SK-N-SH treated with all-trans-retinoic acid at 6 μM for 48 hours (cell line): ENCODE results near the gene GIPC3.
A peak's percentile ranks its signal among the peaks of the same experiment; 100 is the strongest.

ENCODE experiments used
- ATAC-seq: fragments of 200-7000 bp; cut with Tn5 transposase; 3 replicates; pipeline ENCODE4 v1.9.1; 2020; ENCODE audit warnings: mild to moderate bottlenecking, moderate library complexity
- ARNTL ChIP-seq: fragments of 450-650 bp; formaldehyde crosslinking; IDR thresholded peaks from 2 replicates; pipeline ENCODE4 v1.5.0; 2020; ENCODE audit warnings: low read depth, mild to moderate bottlenecking, moderate library complexity, borderline replicate concordance
- BACH2 ChIP-seq: fragments of 250-450 bp; sonication (Bioruptor Pico); IDR thresholded peaks from 2 replicates; pipeline ENCODE4 v1.9.0; 2021; ENCODE audit warnings: mild to moderate bottlenecking, borderline replicate concordance
- ESRRG ChIP-seq: fragments of 250-450 bp; sonication (Bioruptor Pico); IDR thresholded peaks from 2 replicates; pipeline ENCODE4 v1.6.1; 2021; ENCODE audit warnings: mild to moderate bottlenecking
- OSR1 ChIP-seq: fragments of 250-450 bp; sonication (Bioruptor Pico); IDR thresholded peaks from 2 replicates; pipeline ENCODE4 v1.8.0; 2022; ENCODE audit warnings: moderate library complexity, mild to moderate bottlenecking, inconsistent platforms
- PATZ1 ChIP-seq: fragments of 250-450 bp; sonication (Bioruptor Pico); IDR thresholded peaks from 2 replicates; pipeline ENCODE4 v1.8.0; 2020; ENCODE audit warnings: mild to moderate bottlenecking, moderate library complexity, borderline replicate concordance
- SNAI2 ChIP-seq: fragments of 250-450 bp; sonication (Bioruptor Pico); IDR thresholded peaks from 2 replicates; pipeline ENCODE4 v1.5.0; 2020; ENCODE audit warnings: mild to moderate bottlenecking, moderate library complexity
- TOX ChIP-seq: fragments of 250-450 bp; sonication (Bioruptor Pico); IDR thresholded peaks from 2 replicates; pipeline ENCODE4 v1.8.0; 2021; ENCODE audit warnings: mild to moderate bottlenecking, moderate library complexity, borderline replicate concordance
- ZC3H10 ChIP-seq: fragments of 250-450 bp; sonication (Bioruptor Pico); IDR thresholded peaks from 2 replicates; pipeline ENCODE4 v1.5.1; 2021; ENCODE audit warnings: mild to moderate bottlenecking, moderate library complexity
- ZFP3 ChIP-seq: fragments of 250-450 bp; sonication (Bioruptor Pico); IDR thresholded peaks from 2 replicates; pipeline ENCODE4 v1.5.0; 2020; ENCODE audit warnings: mild to moderate bottlenecking, moderate library complexity
- ZFP30 ChIP-seq: fragments of 450-650 bp; formaldehyde crosslinking; IDR thresholded peaks from 2 replicates; pipeline ENCODE4 v1.5.0; 2022; ENCODE audit warnings: mild to moderate bottlenecking, moderate library complexity
- ZNF70 ChIP-seq: fragments of 450-650 bp; formaldehyde crosslinking; IDR thresholded peaks from 2 replicates; pipeline ENCODE4 v1.5.0; 2020; ENCODE audit warnings: mild to moderate bottlenecking, moderate library complexity
- TF ChIP-seq, protein P1 (sequence below): fragments of 250-450 bp; sonication (Bioruptor Pico); IDR thresholded peaks from 2 replicates; pipeline ENCODE4 v1.8.0; 2021; ENCODE audit warnings: low read depth, mild to moderate bottlenecking, moderate library complexity, borderline replicate concordance
- TF ChIP-seq, protein P2 (sequence below): fragments of 250-450 bp; sonication (Bioruptor Pico); IDR thresholded peaks from 2 replicates; pipeline ENCODE4 v1.5.0; 2020; ENCODE audit warnings: mild to moderate bottlenecking, moderate library complexity
- TF ChIP-seq, protein P3 (sequence below): fragments of 250-450 bp; sonication (Bioruptor Pico); IDR thresholded peaks from 2 replicates; pipeline ENCODE4 v1.5.1; 2020; ENCODE audit warnings: low read depth, mild to moderate bottlenecking, moderate library complexity

The GIPC3 gene

GRCh38 chr19:3608079-3608641 is 22.9 kb downstream of the GIPC3 start:
- ATAC-seq, result no peak
- TF ChIP-seq OSR1 (no peak), PATZ1 (CRISPR knock-in tag) (no peak), ZFP3 (CRISPR knock-in tag) (peak; percentile 100), BACH2 (CRISPR knock-in tag) (no peak)

DNA sequence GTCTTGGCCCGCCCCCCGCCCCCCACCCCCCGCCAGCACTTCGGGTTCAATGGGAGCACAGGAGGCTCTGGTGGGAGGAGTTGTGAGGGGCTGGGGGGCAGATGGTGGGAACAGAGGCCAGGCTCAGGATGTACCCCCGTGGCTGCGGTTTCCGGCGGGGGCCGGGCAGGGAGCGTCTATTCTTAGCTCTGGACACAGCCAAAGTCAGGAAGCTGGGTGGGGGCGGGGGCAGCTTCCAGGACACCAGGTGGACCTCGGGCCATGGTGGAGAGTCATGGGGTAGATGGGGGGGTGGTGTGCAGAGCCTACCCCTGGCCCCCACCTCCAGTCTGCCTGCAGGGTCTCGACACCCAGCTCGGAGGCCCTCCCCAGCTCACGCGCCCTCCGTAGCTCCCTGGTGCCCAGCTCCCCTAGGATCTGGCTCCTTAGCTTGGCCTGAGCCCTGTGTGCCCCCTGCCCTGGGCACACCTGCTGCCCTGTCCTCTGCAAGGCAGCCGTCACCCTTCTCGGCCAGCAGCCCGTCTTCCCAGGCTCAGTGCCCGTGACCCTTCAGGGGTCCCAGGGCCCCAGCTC is 23.6 kb downstream of the GIPC3 start:
- TF ChIP-seq ESRRG (CRISPR knock-in tag) (no peak), PATZ1 (CRISPR knock-in tag) (no peak), OSR1 (no peak)
- TF ChIP-seq, protein P1, sequence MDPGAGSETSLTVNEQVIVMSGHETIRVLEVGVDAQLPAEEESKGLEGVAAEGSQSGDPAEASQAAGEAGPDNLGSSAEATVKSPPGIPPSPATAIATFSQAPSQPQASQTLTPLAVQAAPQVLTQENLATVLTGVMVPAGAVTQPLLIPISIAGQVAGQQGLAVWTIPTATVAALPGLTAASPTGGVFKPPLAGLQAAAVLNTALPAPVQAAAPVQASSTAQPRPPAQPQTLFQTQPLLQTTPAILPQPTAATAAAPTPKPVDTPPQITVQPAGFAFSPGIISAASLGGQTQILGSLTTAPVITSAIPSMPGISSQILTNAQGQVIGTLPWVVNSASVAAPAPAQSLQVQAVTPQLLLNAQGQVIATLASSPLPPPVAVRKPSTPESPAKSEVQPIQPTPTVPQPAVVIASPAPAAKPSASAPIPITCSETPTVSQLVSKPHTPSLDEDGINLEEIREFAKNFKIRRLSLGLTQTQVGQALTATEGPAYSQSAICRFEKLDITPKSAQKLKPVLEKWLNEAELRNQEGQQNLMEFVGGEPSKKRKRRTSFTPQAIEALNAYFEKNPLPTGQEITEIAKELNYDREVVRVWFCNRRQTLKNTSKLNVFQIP (CRISPR knock-in tag), result no peak
- TF ChIP-seq, all 23 proteins: peak for 0
- no peak for ATAC-seq

- ATAC-seq, result no peak
- TF ChIP-seq ZFP30 (CRISPR knock-in tag) (no peak), TOX (CRISPR knock-in tag) (no peak), SNAI2 (CRISPR knock-in tag) (no peak), ARNTL (no peak), ZNF70 (no peak)
- TF ChIP-seq, protein P2, sequence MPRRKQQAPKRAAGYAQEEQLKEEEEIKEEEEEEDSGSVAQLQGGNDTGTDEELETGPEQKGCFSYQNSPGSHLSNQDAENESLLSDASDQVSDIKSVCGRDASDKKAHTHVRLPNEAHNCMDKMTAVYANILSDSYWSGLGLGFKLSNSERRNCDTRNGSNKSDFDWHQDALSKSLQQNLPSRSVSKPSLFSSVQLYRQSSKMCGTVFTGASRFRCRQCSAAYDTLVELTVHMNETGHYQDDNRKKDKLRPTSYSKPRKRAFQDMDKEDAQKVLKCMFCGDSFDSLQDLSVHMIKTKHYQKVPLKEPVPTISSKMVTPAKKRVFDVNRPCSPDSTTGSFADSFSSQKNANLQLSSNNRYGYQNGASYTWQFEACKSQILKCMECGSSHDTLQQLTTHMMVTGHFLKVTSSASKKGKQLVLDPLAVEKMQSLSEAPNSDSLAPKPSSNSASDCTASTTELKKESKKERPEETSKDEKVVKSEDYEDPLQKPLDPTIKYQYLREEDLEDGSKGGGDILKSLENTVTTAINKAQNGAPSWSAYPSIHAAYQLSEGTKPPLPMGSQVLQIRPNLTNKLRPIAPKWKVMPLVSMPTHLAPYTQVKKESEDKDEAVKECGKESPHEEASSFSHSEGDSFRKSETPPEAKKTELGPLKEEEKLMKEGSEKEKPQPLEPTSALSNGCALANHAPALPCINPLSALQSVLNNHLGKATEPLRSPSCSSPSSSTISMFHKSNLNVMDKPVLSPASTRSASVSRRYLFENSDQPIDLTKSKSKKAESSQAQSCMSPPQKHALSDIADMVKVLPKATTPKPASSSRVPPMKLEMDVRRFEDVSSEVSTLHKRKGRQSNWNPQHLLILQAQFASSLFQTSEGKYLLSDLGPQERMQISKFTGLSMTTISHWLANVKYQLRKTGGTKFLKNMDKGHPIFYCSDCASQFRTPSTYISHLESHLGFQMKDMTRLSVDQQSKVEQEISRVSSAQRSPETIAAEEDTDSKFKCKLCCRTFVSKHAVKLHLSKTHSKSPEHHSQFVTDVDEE (CRISPR knock-in tag), result no peak
Observed at GRCh38 chr19:3609779-3610719, 24.8 kb downstream of the GIPC3 start.

DNA sequence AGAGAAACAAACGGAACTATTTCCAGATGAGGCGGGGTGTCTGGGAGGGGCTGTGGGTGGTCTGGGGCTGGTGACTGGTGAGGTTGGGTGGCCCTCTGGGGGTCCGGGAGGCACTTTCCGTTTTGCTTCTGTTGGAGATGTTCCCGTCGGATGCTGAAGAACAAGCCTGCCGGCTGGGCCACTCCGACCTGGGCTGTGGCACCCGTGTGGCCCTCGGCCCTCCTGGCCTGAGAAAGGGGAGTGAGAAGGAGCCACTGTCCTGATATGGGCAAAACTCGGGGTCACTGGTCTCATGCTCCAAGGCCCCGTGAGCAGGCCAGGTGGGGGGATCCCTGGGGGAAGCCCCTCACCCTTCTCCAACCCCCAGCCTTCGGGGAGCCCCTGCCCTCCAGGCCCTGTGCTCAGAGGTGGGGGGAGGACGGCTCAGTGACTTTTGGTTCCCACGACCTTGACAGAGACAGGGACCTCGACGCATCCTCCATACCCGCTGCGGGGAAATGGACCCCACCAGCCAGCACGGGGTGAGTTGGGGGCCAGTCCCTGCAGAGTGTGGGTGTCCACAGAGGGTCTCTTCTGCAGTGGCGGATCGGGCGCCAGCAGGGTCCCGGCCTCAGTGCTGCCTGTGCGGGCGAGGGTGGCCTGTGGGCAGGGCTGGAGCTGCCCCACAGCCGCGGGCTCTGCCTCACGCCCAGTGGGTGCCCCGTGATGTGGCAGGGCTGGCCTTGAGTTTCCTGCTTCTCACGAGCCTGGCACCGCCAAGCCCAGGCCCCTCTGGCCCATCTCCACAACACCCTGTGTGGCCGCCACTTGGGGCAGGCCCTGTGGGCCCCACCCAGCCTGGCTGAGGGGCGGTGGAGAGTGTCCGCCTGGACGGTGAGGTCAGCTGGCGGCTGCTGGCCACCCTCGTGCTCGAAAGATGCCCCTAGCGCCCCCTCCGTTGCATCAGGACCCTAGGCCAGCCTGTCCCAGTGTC is 25.8 kb downstream of the GIPC3 start:
- no peak for TF ChIP-seq ZC3H10 (CRISPR knock-in tag)
- TF ChIP-seq, protein P3, sequence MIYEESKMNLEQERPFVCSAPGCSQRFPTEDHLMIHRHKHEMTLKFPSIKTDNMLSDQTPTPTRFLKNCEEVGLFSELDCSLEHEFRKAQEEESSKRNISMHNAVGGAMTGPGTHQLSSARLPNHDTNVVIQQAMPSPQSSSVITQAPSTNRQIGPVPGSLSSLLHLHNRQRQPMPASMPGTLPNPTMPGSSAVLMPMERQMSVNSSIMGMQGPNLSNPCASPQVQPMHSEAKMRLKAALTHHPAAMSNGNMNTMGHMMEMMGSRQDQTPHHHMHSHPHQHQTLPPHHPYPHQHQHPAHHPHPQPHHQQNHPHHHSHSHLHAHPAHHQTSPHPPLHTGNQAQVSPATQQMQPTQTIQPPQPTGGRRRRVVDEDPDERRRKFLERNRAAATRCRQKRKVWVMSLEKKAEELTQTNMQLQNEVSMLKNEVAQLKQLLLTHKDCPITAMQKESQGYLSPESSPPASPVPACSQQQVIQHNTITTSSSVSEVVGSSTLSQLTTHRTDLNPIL (CRISPR knock-in tag), result no peak
- ATAC-seq, result no peak
